Brain microvascular endothelial cell (primary cell): ENCODE data around the gene SETD1A.
"Not testable (repeated sequence)": the region's sequence is repeated elsewhere in the genome, so short reads cannot be mapped to it uniquely, and the experiment has no call there.

Source experiments
- DNase-seq: peaks from one replicate; pipeline ENCODE4 v3.0.0-alpha.2; 2020
- H3K27ac ChIP-seq: fragments of 250-450 bp; sonication (Bioruptor Pico); 2 replicates; pipeline ENCODE4 v1.5.1; 2020; ENCODE audit warnings: mild to moderate bottlenecking, moderate library complexity
- H3K27me3 ChIP-seq: fragments of 250-450 bp; sonication (Bioruptor Pico); replicated peaks from 2 replicates; pipeline ENCODE4 v1.5.1; 2020; ENCODE audit warnings: mild to moderate bottlenecking
- H3K36me3 ChIP-seq: fragments of 250-450 bp; sonication (Bioruptor Pico); replicated peaks from 2 replicates; pipeline ENCODE4 v1.5.1; 2020; ENCODE audit warnings: mild to moderate bottlenecking
- H3K4me3 ChIP-seq: 2 replicates; pipeline ENCODE4 v1.5.1; 2011; ENCODE audit warnings: low read depth, mild to moderate bottlenecking, control low read depth, low read length, moderate library complexity
- in situ Hi-C: cut with HindIII; loops from 2 replicates; pipeline ENCODE4 v1.10.0; 2017; ENCODE audit warnings: low sequenced_read_pairs, low pct_ligation_motif_present
- TF ChIP-seq, protein P1 (sequence below): IDR thresholded peaks from 2 replicates; pipeline ENCODE4 v1.5.1; 2011; ENCODE audit warnings: low read depth, mild to moderate bottlenecking, moderate library complexity, low read length, control low read depth, inconsistent platforms; ENCODE audit errors: missing control alignments

The SETD1A gene

DNA sequence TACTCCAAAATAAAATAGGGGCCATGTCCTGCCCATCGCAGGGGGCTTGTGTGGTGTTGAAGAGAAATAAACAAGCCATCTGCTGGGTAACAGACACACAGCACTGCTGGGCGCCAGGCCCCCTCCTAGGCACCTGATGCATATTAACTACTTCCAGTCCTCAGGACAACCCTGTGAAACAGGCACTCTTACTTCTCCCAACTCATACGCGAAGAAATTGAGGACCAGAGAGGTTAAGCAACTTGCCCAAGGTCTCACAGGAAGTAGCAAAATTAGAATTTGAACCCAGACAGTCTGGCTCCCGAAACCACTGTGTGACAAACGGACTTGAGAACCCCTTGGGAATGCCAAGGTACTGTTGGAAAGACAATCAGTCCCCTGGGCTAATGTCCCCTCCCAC is 50.1 kb downstream of the SETD1A start:
- TF ChIP-seq, protein P1, sequence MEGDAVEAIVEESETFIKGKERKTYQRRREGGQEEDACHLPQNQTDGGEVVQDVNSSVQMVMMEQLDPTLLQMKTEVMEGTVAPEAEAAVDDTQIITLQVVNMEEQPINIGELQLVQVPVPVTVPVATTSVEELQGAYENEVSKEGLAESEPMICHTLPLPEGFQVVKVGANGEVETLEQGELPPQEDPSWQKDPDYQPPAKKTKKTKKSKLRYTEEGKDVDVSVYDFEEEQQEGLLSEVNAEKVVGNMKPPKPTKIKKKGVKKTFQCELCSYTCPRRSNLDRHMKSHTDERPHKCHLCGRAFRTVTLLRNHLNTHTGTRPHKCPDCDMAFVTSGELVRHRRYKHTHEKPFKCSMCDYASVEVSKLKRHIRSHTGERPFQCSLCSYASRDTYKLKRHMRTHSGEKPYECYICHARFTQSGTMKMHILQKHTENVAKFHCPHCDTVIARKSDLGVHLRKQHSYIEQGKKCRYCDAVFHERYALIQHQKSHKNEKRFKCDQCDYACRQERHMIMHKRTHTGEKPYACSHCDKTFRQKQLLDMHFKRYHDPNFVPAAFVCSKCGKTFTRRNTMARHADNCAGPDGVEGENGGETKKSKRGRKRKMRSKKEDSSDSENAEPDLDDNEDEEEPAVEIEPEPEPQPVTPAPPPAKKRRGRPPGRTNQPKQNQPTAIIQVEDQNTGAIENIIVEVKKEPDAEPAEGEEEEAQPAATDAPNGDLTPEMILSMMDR: no peak
- Histone ChIP-seq H3K4me3 (no peak overlapping the region), H3K27ac (no peak overlapping the region), H3K27me3 (peaks cover 4% of the 10 kb centered on the region), H3K36me3 (no peaks in the 10 kb centered on the region)
- no peak for DNase-seq
- in situ Hi-C loops: no loop called here

DNA sequence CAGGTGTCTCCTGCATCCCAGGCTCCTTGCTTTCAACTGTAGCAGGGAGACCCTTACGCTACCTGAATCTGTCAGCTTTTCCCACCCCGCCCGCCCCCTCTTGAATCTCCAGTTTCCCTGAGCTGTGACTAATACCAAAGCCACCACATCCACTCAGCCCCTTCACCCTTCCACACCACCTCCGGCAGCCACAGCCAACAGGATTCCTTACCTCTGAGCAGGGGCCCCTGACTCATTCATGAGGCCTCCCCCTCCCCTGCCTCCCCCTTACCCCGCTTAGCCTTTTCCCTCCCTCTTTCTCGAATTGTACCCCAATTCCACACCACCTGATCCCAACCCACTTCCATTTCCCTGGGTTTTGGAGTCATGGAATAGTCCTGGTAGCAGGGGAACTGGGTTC is 50.6 kb downstream of the SETD1A start:
- Histone ChIP-seq H3K27ac (no peak overlapping the region), H3K27me3 (peaks cover 4% of the 10 kb centered on the region), H3K36me3 (no peaks in the 10 kb centered on the region), H3K4me3 (no peak overlapping the region)
- TF ChIP-seq, protein P1: no peak
- in situ Hi-C loops: no loop called here
- DNase-seq: peak; percentile 78

DNA sequence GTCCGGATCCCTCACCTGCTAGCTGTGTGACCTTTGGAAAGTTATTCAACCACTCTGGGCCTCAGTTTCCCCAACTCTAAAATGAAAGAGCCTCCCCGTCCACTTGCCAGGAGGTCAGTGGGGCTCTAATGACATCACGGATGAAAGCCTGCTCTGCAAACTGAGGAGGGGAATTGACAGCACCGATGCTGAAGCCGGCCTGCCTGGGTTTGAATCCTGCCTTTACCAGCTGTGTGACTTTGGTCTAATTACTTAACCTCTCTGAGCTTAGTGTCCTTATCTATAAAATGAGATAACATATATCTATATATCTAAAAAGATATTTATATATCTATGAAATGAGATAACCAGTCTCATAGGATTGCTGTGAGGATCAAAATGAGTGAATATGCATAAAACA is 51.0 kb downstream of the SETD1A start:
- H3K4me3 ChIP-seq: no peak overlapping the region
- no peak overlapping the region for H3K27ac ChIP-seq
- peaks cover 4% of the 10 kb centered on the region for H3K27me3 ChIP-seq
- DNase-seq: no peak
- no peaks in the 10 kb centered on the region for H3K36me3 ChIP-seq
- in situ Hi-C loops: no loop called here
- TF ChIP-seq, protein P1: no peak

DNA sequence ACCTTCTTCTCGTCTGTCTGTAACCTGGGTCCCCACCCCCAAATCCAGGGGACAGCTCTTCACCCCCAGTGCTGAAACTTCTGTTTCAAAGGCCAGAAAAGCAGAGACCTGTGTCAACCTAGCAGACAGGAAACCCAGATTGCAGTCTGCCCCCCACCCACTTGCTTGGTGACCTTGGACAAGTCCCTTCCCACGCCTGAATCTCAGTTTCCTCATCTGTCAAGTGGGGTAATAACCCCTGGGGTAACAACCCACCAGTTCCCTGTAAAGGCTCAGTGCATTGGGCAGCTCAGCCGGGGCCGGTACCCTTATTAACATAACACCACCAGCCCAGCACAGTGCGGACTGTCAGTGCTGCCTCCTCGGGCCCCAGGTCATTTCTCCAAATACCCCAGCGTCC is 51.6 kb downstream of the SETD1A start:
- Histone ChIP-seq H3K36me3 (no peaks in the 10 kb centered on the region), H3K27me3 (peaks cover 4% of the 10 kb centered on the region), H3K27ac (no peak overlapping the region), H3K4me3 (no peak overlapping the region)
- TF ChIP-seq, protein P1: no peak
- in situ Hi-C loops: no loop called here
- DNase-seq: no peak

DNA sequence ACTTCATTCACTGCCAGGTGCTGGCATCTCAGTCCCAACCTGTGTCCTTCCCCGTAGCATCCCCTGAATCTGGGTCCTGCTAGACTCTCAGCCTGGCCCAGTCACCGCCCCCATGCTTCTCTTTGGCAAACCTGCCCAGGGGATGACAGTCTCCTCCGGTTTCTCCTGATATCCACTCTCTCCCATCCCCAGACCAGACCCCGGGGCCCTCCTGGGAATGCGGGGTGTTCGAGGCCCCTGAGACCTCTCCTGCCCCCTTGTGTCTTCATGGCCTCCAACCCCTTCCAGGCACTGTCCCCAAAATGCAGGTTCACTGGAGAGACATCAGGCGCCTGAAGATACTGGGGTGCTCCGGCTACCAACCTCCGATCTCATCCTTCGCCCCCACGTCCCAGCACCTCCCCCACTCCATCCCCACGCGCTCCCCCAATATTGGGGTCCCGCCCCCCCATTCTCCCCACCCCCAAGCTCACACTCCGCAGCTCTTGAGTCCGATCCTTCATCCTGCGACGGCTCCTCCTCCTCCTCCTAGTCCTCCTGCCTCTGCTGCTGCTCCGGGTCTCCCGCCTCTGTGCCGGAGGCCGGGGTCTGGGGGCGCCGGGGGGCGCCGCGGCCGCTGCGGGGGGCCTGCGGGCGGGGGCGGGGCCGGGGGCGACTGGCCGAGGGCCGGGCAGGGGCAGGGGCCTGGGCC is 52.5 kb downstream of the SETD1A start:
- in situ Hi-C loops: no loop called here
- Histone ChIP-seq H3K27me3 (peaks cover 4% of the 10 kb centered on the region), H3K4me3 (peak overlapping the region; percentile 47), H3K36me3 (no peaks in the 10 kb centered on the region), H3K27ac (no peak overlapping the region)
- TF ChIP-seq, protein P1: peak; percentile 17
- DNase-seq: no peak

DNA sequence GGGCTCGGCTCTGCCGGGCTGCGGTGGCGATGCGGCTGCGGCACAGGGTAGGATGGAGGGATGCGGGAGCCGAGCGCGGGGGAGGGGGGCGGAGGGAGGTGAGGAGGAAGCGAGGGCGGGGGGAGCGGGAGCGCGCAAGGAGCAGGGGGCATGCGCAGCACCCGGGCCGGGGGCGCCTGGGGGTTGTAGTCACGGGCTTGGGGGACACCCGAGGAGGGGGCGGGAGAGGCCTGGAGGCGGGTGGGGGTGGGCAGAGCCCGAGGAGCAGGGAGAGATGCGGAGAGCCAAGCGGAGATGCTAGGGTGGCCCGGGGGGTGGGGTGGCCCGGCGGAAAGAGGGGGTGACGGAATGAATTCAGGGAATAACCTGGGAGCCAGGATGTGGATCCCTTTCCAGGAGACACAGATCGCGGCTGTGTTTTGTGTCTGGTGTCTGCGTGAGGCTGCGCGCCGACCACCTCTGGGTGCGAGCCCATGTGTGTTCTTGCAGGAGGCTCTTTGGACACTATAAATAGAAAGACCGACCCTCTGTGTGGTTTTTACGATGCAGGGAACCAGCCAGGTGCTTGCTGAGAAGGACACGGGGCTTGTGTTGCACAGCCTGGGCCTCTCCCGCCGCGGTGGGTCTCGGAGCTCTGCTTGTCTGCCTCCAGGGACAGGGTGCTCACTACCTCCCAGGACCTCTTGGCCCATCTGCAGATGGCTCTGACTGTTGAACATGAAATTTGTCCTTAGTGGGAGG is 53.2 kb downstream of the SETD1A start, which contains the start of gene STX1B:
Gene STX1B, minus strand, starts transcription at position 54 of the 741 bp plus-strand sequence. CDS start 242 bp downstream, outside the sequence.
- H3K4me3 ChIP-seq: peak within 1 kb of the TSS; percentile 47
- H3K36me3 ChIP-seq: no peaks in the 10 kb centered on the region
- in situ Hi-C loops: no loop called here
- no peak within 1 kb of the TSS for H3K27ac ChIP-seq
- peaks cover 4% of the 10 kb centered on the region for H3K27me3 ChIP-seq
- TF ChIP-seq, protein P1: no peak
- no peak for DNase-seq

DNA sequence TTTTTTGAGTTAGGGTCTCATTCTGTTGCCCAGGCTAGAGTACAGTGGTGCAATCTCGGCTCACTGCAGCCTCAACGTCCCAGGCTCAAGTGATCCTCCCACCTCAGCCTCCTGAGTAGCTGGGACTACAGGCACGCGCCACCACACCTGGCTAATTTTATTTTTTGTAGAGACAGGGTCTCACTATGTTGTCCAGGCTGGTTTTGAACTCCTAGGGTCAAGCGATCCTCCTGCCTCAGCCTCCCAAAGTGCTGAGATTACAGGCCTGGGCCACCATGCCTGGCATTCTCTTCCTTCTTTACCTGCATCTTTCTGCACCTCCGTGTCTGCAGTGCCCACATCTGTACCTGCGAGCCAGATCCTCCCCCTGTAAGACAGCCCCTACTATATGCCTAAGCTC is 54.3 kb downstream of the SETD1A start:
- H3K36me3 ChIP-seq, DNase-seq, H3K27ac ChIP-seq, H3K4me3 ChIP-seq, H3K27me3 ChIP-seq, in situ Hi-C loops: not testable (repeated sequence)

DNA sequence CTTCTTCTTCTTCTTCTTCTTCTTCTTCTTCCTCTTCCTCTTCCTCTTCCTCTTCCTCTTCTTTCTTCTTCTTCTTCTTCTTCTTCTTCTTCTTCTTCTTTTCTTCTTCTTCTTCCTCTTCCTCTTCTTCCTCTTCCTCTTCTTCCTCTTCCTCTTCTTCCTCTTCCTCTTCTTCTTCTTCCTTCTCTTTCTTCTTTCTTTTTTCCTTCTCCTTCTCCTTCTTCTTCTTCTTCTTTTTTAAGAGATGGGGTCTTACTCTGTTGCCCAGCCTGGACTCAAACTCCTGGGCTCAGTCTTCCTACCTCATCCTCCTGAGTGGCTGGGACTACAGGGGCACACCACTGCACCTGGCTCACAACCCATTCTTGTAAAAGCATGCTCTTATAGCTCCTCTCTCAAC is 55.7 kb downstream of the SETD1A start:
- H3K27me3 ChIP-seq, H3K4me3 ChIP-seq, H3K27ac ChIP-seq, in situ Hi-C loops, DNase-seq, H3K36me3 ChIP-seq: not testable (repeated sequence)
